ENCODE results near the gene CLEC9A.

- no peak for TF ChIP-seq FOXK2 (IDR thresholded peaks at IDR 0.05)
- no peak for TF ChIP-seq SP1 (IDR thresholded peaks at IDR 0.05)
- TF ChIP-seq FOXA1 (IDR thresholded peaks at IDR 0.05): no peak
- TF ChIP-seq LEF1 (IDR thresholded peaks at IDR 0.05; ENCODE audit: borderline replicate concordance): no peak
- no peak for TF ChIP-seq SUZ12 (IDR thresholded peaks at IDR 0.05)
- no peak for TF ChIP-seq CTBP1 (IDR thresholded peaks at IDR 0.05; ENCODE audit: borderline replicate concordance)
- TF ChIP-seq TARDBP (IDR thresholded peaks at IDR 0.05): no peak
- no peak for TF ChIP-seq ELF4 (IDR thresholded peaks at IDR 0.05)
- no peak for TF ChIP-seq FOXM1 (IDR thresholded peaks at IDR 0.05; ENCODE audit: borderline replicate concordance)
- no peak for TF ChIP-seq L3MBTL2 (conservative IDR thresholded peaks at IDR 0.05)
Observed at GRCh38 chr12:10058387-10058786, 27.9 kb downstream of the CLEC9A start.

Measured in HEK293T (cell line).